ENCODE results near the gene ZNF792. TPM values are rescaled to one million over a fixed set of nuclear protein-coding genes. Genes with fewer than 3 reads are reported as not detected.

The ZNF792 gene
- total and polyA plus RNA-seq, 2 of the 8 experiments (the other 6 are each of a cell fraction or from before 2014, with no cell fraction given): 2.5 to 7.2 TPM

DNA sequence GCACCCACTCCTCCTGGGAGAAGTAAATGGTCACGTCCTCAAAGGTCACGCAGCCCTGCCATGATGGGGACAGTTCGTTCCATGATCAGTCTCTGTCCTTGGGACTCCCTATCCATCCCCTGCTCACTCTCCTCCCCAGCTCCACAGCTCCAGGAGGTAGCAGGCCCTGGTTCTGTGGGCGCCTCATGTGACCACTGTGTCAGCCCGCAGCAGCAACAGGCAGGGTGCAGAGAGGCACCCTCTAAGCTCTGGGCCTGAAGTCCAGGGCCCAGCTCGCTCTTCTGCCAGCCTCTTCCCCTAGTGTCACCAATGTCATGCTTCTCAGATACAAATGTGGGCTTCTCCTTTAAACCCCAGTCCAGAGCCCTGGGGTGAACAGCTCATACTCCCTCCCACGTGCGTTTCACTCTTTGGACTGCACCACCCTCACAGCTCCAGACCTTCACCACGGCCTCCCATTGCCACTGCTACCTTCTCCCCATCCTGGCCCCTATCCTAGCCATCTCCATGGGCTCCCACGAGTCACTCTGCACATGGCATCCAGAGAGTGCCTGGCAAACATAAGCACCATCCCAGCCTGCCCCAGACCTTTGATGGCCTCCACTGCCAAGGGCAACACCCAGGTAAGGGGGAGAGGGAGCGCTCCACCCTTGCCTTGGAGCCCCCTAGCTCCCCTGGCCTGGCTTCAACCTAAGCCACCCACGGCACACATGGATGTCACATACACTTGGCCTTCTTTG is 2.9 kb downstream of the ZNF792 start:
- Histone ChIP-seq H2AFZ (ENCODE audit: low read length) (no peak overlapping the region), H3K79me2 (ENCODE audit: control insufficient read depth in 1 of 2, insufficient read depth in 2 of 2, low read length in 2 of 2) (peaks cover 0 to 16% of the 10 kb centered on the region in 2 experiments; a peak in 2 of 4 replicates), H3K56ac (replicated peaks; ENCODE audit: insufficient read length, low read depth, low read length) (no peak overlapping the region), H2BK20ac (ENCODE audit: low read length) (no peak overlapping the region), H4K20me1 (replicated peaks in 1 of 2; ENCODE audit: control insufficient read depth in 1 of 2, insufficient read depth in 2 of 2, low read length in 2 of 2) (peaks cover 0 to 3% of the 10 kb centered on the region in 2 experiments), H4K5ac (ENCODE audit: insufficient read length, low read depth, low read length) (no peak overlapping the region), H4K8ac (ENCODE audit: extremely low read depth, insufficient read depth, low read length) (no peak overlapping the region), H3K23me2 (ENCODE audit: low read depth, low read length) (peaks cover 5% of the 10 kb centered on the region; the same call in 1 of the 2 replicates), H2BK5ac (ENCODE audit: low read depth, low read length) (no peak overlapping the region), H3K4me2 (ENCODE audit: insufficient read depth in 1 of 2, low read depth in 2 of 2, low read length in 2 of 2) (no peak overlapping the region), H3K18ac (ENCODE audit: extremely low read depth, low read length) (no peak overlapping the region), H3K79me1 (ENCODE audit: low read depth, low read length) (peaks cover 9% of the 10 kb centered on the region), H3K4me3 (ENCODE audit: extremely low read depth in 1 of 4, insufficient read depth in 2 of 4, low read depth in 3 of 4, low read length in 4 of 4) (no peak overlapping the region), H3K9me3 (ENCODE audit: insufficient read depth in 2 of 2, low read depth in 1 of 2, low read length in 1 of 2) (peaks cover 42 to 51% of the 10 kb centered on the region in 2 experiments), H2BK120ac (replicated peaks; ENCODE audit: low read depth, low read length) (no peak overlapping the region), H2BK12ac (ENCODE audit: low read depth, low read length) (no peak overlapping the region), H3K23ac (ENCODE audit: insufficient read length) (no peak overlapping the region), H3K4ac (replicated peaks; ENCODE audit: insufficient read length, low read depth, low read length) (no peak overlapping the region), H3K27ac (ENCODE audit: low read depth, low read length) (no peak overlapping the region), H2AK5ac (ENCODE audit: low read depth, low read length) (no peak overlapping the region), H3K27me3 (replicated peaks in 1 of 4; ENCODE audit: control insufficient read depth in 3 of 4, extremely low read depth in 1 of 4, insufficient read depth in 3 of 4, low read length in 3 of 4) (peaks cover 0 to 11% (median 5%) of the 10 kb centered on the region in 4 experiments; a peak in 3 of 7 replicates), H4K91ac (replicated peaks; ENCODE audit: insufficient read length, low read length) (no peak overlapping the region), H2BK15ac (ENCODE audit: low read length) (no peak overlapping the region), H3K14ac (ENCODE audit: insufficient read length) (no peak overlapping the region), H3K36me3 (ENCODE audit: control insufficient read depth in 2 of 4, insufficient read depth in 4 of 4, low read length in 3 of 4) (peaks cover 16 to 35% (median 23%) of the 10 kb centered on the region in 4 experiments), H3K4me1 (replicated peaks in 1 of 4; ENCODE audit: control insufficient read depth in 3 of 4, insufficient read depth in 4 of 4, low read length in 3 of 4) (peaks cover 0 to 8% (median 2%) of the 10 kb centered on the region in 4 experiments; a peak in 2 of 7 replicates), H3K9ac (replicated peaks in 1 of 4; ENCODE audit: extremely low read depth in 1 of 4, low read depth in 3 of 4, low read length in 3 of 4) (no peak overlapping the region)
- FAIRE-seq (no peak), DNase-seq (ENCODE audit: low read depth in 1 of 2, low spot score in 2 of 2) (peak in 1 of 2 experiments; percentile 29)
- WGBS, 2 experiments (ENCODE audit: extremely low coverage in 1 of 2, insufficient coverage in 1 of 2, insufficient read length in 1 of 2, insufficient replicate concordance in 2 of 2, low coverage in 1 of 2, low lambda C conversion rate in 2 of 2, missing lambda C conversion rate in 1 of 2): 92% methylated on average over 12 of the region's 12 CpGs; no CpG with 5 or more reads in 1 of the 2 experiments
- CTCF ChIA-PET (ENCODE audit: partially characterized antibody): interaction anchor here (0.7 to 2.9 kb wide), 5 partner anchors 11 to 122 kb away, joined by 3 to 9 read pairs (median 3); no protein-coding TSS in a partner anchor
- TF ChIP-seq GTF2F1 (IDR thresholded peaks at IDR 0.05; ENCODE audit: borderline replicate concordance, low read depth, low read length): no peak
- TF ChIP-seq MAX (IDR thresholded peaks at IDR 0.05): no peak
- TF ChIP-seq SIX5 (IDR thresholded peaks at IDR 0.05; ENCODE audit: low read depth, low read length): no peak
- TF ChIP-seq JUND (IDR thresholded peaks at IDR 0.05; ENCODE audit: low read length): no peak
- TF ChIP-seq CTBP2 (IDR thresholded peaks at IDR 0.05; ENCODE audit: borderline replicate concordance, insufficient read depth, insufficient read length, low read length): no peak
- TF ChIP-seq YY1 (IDR thresholded peaks at IDR 0.05; ENCODE audit: low read depth, low read length): no peak
- POLR2A ChIA-PET (ENCODE audit: partially characterized antibody): interaction anchor here (0.7 to 1.8 kb wide), 5 partner anchors 10 to 48 kb away, joined by 3 to 9 read pairs (median 4); partner anchors contain the start of gene GRAMD1A

All from H1 (cell line).